Body of pancreas (tissue), 4 donors: Measurements from ENCODE around the gene SASH3.

Source experiments
- CTCF ChIP-seq, 7 experiments: fragments of 450-650 bp in 4 of 7; fragments of 200-600 bp in 3 of 7; sonication (generic) in 3 of 7; IDR thresholded peaks; one replicate each; pipeline ENCODE4 v1.5.1; 2016 to 2019; ENCODE audit warnings: antibody characterized with exemption in 7 of 7
- POLR2A ChIP-seq, 3 donors: fragments of 450-650 bp; IDR thresholded peaks; one replicate each; pipeline ENCODE4 v1.6.1; 2016; ENCODE audit warnings: antibody characterized with exemption in 3 of 3, mild to moderate bottlenecking in 2 of 3

GRCh38 chrX:129802863-129803262, 23.1 kb downstream of the SASH3 start:
- TF ChIP-seq CTCF (IDR thresholded peaks at IDR 0.05) = no peak
- no peak for TF ChIP-seq POLR2A (IDR thresholded peaks at IDR 0.05)
